WTC11 (cell line): ENCODE measurements around the gene TGFBRAP1.

Experiments
- NR2C2 ChIP-seq: sonication (generic); formaldehyde crosslinking; IDR thresholded peaks from 2 replicates; pipeline ENCODE4 v1.8.0; 2022; ENCODE audit warnings: mild to moderate bottlenecking, missing genetic modification reagents
- SMAD4 ChIP-seq: sonication (generic); formaldehyde crosslinking; IDR thresholded peaks from 2 replicates; pipeline ENCODE4 v1.8.0; 2022; ENCODE audit warnings: mild to moderate bottlenecking, missing genetic modification reagents
- SOX15 ChIP-seq: fragments of 250-450 bp; sonication (Bioruptor Pico); IDR thresholded peaks from 2 replicates; pipeline ENCODE4 v1.9.0; 2021; ENCODE audit warnings: mild to moderate bottlenecking
- TF ChIP-seq, protein P1 (sequence below): sonication (generic); formaldehyde crosslinking; IDR thresholded peaks from 2 replicates; pipeline ENCODE4 v1.8.0; 2022; ENCODE audit warnings: mild to moderate bottlenecking, missing genetic modification reagents
- TF ChIP-seq, protein P2 (sequence below): fragments of 200-600 bp; IDR thresholded peaks from 2 replicates; pipeline ENCODE4 v1.8.0; 2022; ENCODE audit warnings: antibody characterized with exemption

DNA sequence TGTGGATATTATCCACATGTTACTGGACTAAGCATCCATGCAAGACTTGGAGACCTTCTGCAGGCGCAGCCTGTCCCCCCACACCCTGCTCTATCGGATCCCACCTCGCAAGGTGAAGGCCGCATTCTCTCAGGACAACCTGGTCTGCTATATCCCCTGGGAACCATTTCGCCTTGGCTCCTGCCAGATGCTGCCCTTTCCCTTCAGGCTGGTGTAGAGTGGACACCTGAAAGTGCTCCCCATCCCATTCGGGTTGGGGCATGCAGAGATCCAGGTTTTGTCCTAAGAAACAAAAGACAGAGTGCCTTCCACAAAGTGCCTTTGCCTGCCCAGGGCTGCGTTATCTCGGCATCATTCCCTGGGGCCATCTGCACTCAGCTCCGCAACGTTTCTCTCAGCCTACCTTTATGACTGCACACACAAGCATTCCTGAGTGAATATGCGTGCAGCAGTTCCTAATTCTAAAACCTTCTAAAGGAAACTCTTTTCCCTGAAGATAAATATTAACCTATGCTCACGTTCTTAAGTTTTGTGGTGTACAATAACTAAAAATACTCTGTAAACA, 48.8 kb upstream of the TGFBRAP1 start:
- TF ChIP-seq, protein P1, sequence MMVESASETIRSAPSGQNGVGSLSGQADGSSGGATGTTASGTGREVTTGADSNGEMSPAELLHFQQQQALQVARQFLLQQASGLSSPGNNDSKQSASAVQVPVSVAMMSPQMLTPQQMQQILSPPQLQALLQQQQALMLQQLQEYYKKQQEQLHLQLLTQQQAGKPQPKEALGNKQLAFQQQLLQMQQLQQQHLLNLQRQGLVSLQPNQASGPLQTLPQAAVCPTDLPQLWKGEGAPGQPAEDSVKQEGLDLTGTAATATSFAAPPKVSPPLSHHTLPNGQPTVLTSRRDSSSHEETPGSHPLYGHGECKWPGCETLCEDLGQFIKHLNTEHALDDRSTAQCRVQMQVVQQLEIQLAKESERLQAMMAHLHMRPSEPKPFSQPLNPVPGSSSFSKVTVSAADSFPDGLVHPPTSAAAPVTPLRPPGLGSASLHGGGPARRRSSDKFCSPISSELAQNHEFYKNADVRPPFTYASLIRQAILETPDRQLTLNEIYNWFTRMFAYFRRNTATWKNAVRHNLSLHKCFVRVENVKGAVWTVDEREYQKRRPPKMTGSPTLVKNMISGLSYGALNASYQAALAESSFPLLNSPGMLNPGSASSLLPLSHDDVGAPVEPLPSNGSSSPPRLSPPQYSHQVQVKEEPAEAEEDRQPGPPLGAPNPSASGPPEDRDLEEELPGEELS (CRISPR knock-in tag) = no peak
- TF ChIP-seq SMAD4 (CRISPR knock-in tag) (no peak), SOX15 (CRISPR knock-in tag) (no peak), NR2C2 (CRISPR knock-in tag) (no peak)
- TF ChIP-seq, protein P2, sequence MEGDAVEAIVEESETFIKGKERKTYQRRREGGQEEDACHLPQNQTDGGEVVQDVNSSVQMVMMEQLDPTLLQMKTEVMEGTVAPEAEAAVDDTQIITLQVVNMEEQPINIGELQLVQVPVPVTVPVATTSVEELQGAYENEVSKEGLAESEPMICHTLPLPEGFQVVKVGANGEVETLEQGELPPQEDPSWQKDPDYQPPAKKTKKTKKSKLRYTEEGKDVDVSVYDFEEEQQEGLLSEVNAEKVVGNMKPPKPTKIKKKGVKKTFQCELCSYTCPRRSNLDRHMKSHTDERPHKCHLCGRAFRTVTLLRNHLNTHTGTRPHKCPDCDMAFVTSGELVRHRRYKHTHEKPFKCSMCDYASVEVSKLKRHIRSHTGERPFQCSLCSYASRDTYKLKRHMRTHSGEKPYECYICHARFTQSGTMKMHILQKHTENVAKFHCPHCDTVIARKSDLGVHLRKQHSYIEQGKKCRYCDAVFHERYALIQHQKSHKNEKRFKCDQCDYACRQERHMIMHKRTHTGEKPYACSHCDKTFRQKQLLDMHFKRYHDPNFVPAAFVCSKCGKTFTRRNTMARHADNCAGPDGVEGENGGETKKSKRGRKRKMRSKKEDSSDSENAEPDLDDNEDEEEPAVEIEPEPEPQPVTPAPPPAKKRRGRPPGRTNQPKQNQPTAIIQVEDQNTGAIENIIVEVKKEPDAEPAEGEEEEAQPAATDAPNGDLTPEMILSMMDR = no peak
